HG02885 (cell line): Measurements from ENCODE around the gene PSG2.
"Not testable (repeated sequence)": the region's sequence is repeated elsewhere in the genome, so short reads cannot be mapped to it uniquely, and the experiment has no call there.

Experiments used
- ATAC-seq: cut with Tn5 transposase; IDR thresholded peaks from one replicate; pipeline ENCODE4 v1.9.1; 2021; ENCODE audit warnings: mild to moderate bottlenecking; ENCODE audit not compliant: unreplicated experiment, poor library complexity

Gene PSG2

DNA sequence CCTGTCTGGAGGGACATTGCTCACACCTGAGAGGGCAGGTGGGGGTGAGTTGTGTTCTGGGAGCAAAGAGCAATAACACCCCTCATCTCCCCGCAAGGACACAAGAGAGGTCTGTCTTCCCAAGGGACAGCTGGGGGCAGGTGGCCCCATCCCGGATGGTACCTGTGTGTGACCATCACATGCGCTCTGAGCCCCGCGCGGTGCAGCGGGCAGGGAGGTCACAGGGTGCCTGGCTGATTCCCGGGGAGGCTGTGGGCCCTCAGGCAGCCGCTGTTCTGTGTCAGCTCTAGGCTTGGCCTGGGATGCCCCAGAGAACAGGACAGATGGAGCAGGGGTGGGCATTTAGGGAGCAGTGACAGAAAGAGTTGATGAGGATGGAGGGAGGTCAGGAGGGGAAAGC is 1.2 kb upstream of the PSG2 start:
- ATAC-seq = not testable (repeated sequence)

DNA sequence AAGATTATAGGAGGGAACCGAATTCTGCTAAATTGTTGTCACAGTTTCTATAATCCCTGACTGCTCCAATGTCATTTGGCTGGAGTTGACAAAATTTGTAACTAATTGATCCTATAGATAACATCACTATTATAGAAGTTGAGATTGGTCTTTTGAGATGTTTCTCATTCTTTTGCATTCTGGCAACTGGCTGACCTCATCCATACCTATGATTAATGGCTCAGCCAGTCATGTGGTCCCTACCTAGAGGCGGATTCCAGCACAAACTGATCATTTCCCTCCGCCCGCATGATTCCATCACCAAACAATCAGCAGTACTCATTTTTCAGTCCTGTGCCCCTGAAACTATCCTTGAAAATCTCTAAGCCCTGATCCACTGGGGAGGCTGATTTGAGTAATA is 4.2 kb downstream of the PSG2 start:
- no peak for ATAC-seq

- not testable (repeated sequence) for ATAC-seq
These were observed 4.6 kb downstream of the PSG2 start for GRCh38 chr19:43077881-43078280.

DNA sequence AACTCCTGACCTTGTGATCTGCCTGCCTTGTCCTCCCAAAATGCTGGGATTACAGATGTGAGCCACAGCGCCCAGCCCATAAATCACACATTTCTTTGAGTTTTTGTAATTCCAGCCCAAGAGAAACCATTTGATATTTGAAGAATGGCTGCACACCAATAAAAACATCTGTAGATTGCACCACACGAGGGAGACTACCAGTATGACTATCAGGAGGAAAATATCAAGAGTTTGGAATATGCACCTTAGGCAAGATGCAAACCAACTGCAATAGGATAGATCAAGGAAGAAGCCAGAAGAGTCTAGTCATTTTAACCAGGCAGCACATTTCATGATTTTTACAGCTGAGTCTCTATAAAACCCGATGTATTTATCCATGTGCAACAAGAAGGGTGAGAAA is 20.1 kb downstream of the PSG2 start:
- not testable (repeated sequence) for ATAC-seq

GRCh38 chr19:43061326-43061725 is 21.2 kb downstream of the PSG2 start:
- ATAC-seq = not testable (repeated sequence)

GRCh38 chr19:43060254-43060653 is 22.2 kb downstream of the PSG2 start:
- not testable (repeated sequence) for ATAC-seq

GRCh38 chr19:43059482-43059881 is 23.0 kb downstream of the PSG2 start:
- ATAC-seq = not testable (repeated sequence)

DNA sequence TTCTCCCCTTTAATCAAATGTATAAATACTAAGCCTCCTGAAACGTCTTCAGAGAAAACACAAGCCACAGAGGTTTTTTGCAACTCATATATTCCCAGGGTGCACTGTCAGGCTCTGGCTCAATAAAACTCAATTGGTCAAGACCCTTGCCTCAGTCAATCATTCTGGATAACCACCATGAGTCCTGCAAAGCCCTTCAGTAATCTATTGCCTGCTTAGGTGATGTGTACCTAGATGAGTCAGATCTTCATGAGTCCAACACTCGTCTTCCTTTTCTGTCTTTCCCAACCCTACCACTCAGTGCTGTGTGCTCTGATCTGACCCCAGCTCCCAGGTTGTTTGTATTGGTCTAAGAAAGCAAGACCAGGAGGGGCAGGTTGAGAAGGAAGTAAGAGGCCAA is 24.1 kb downstream of the PSG2 start:
- ATAC-seq = not testable (repeated sequence)

DNA sequence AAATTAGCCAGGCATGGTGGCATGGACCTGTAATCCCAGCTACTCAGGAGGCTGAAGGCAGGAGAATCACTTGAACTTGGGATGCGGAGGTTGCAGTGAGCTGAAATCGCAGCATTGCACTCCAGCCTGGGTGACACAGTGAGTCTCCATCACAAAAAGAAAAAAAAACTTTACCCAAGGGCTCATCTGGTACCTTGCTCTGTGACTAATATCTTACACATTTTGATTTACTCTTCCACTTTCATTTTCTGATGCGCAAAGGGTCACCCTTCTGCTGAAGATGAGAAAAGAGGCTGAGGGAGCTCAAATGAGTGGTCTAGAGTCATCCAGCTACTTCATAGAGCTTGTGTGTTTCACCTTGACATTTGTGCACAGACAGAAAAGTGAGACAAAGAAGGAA is 34.5 kb downstream of the PSG2 start:
- not testable (repeated sequence) for ATAC-seq

DNA sequence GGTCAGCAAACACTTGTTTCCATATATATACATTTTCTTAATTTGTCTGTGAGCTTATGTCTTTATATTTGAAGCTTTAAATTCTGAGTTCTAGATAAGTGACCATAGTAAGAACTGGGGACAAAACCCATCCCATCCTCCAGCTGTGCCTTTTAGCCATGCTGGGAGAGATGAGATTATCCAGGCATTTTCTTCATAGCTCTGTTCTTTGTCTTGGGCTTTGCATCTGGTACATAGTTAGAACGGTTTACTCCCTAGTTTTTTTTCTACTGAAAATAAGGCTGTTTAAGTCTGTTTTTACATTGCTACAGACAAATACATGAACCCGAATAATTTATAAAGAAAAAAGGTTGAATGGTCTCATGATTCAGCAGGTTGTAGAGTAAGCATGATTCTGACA is 35.9 kb downstream of the PSG2 start:
- ATAC-seq = not testable (repeated sequence)

DNA sequence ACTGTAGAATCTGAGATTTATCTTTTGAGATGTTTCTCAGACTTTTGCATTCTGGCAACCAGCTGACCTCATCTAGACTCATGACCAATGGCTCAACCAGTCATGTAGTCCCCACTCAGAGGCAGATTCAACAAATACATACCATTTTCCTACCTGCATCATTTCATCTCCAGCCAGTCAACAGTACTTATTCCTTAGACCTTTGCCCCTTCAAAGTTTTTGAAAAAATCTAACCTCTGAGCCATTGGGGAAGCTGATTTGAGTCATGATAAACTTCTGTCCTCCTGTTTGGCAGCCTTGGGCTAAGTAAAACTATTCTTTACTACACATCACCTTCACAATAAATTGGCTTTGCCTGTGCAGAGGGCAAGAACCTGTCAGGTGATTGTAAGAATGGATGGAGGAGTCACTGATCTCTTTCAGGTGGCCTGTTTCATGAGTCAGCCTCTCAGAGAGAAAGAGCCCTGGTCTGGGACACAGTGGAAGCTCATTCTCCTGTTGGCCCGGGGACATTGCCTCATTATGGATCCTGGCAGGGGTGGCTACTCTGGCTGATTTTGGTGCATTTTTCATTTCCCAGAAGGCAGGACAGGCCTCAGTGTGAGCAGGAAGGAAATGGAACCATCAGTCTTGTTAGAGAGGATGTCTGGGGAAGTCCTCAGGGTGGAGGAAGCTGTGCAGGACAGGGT is 38.9 kb downstream of the PSG2 start:
- not testable (repeated sequence) for ATAC-seq

GRCh38 chr19:43031645-43032044 is 50.9 kb downstream of the PSG2 start:
- not testable (repeated sequence) for ATAC-seq

DNA sequence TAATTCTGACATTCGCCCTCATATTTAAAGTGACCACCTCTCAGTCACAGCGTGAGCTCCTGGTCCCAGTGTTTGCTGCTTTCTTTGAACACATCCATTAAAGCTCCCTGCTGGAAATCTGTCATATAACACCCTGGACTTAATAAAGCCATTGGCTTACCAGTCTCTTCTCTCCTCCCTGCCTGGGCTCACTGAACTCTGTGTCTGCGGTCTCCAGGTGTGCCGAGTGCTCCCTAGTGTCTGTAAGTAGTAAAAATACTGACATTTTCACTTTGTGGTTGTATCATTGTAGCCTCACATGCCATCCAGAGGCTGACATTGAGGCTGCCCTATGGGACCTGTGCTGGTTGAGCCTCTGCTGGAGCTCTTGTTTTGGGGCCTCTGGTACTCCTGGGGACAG is 53.6 kb downstream of the PSG2 start:
- ATAC-seq = no peak

DNA sequence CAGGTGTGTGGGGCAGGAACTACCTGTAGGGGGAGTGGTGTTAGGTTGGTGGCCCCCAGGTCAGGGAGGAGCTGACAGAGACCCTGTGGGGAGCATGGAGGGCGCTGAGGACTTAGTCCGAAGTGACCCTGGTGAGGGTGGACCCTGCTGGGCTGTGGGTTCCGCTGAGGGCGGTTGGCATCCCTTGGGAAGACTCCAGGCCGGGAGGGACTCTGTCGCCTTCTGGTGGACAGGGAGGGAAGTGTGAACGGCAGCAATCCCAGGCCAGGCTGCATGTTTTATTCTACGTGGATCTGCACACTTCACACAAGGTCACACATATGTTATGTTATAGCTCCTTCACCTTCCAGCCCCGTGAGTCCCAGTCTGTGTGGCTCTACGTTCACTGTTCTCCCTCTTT is 54.5 kb downstream of the PSG2 start:
- ATAC-seq = not testable (repeated sequence)

DNA sequence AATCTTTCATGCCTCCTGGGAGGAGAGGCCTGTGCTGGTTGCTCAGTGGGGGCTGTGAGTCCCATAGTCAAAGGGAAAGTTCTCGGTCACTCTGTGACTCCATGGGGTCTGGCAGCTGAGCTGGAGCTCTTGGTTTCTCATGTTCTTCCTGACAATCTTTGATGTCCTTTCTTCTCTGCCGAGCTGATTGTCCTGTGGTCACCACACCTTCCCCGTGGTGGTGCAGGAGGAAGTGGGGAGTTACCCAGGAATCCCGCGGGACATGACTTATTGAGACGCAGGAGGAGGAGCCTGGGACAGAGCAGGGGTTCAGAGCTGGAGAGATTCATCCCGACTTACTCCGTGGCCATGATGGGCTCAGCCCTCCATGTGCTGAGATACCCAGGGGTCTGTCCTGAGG is 55.4 kb downstream of the PSG2 start:
- not testable (repeated sequence) for ATAC-seq

GRCh38 chr19:43026369-43026768 is 56.1 kb downstream of the PSG2 start, which contains the start of gene PSG11:
Gene PSG11, minus strand, starts transcription at chr19:43026469. Its CDS starts 97 bp downstream, at chr19:43026372.
- not testable (repeated sequence) for ATAC-seq

GRCh38 chr19:43022098-43022497 is 60.4 kb downstream of the PSG2 start:
- not testable (repeated sequence) for ATAC-seq

- ATAC-seq = not testable (repeated sequence)
These were observed 60.9 kb downstream of the PSG2 start for GRCh38 chr19:43021629-43022028.

GRCh38 chr19:43019588-43019987 is 62.9 kb downstream of the PSG2 start:
- not testable (repeated sequence) for ATAC-seq
